ENCODE measurements around the gene E2F2.

DNA sequence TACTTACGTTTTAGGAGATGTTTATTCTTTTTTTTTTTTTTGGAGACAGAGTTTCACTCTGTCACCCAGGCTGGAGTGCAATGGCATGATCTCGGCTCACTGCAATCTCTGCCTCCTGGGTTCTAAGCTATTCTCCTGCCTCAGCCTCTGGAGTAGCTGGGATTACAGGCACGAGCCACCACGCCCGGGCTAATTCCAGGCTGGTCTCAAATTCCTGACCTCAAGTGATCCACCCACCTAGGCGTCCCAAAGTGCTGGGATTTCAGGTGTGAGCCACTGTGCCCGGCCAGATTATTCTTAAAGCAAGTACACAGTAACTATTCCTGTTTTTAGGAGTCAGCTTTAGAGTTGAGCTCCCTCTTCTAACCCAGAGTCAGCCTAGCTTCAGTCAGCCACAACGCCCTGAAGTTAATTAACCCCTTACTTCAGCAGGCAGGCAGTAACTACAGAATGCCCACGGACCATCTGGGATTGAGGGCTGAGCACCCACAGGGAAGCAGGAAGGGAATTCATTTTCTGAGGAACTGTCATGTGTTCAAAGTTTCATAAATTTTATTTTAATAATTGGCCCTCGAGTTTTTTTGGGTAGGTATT is 33.6 kb upstream of the E2F2 start:
- no peak for TF ChIP-seq EZH2phosphoT487 (IDR thresholded peaks at IDR 0.05; ENCODE audit: insufficient read depth, low read depth)
- no peak for TF ChIP-seq EZH2 (IDR thresholded peaks at IDR 0.05; ENCODE audit: insufficient read depth, poor library complexity, severe bottlenecking)
